Adrenal gland (tissue), 5 donors: ENCODE results near the gene KRTCAP2.
"Not testable (repeated sequence)": the region's sequence is repeated elsewhere in the genome, so short reads cannot be mapped to it uniquely, and the experiment has no call there.

Source experiments
- POLR2A ChIP-seq, 2 donors: fragments of 450-650 bp; IDR thresholded peaks; one replicate each; pipeline ENCODE4 v1.6.1; 2017; ENCODE audit warnings: antibody characterized with exemption in 2 of 2, mild to moderate bottlenecking in 2 of 2, moderate library complexity in 1 of 2
- TF ChIP-seq, protein P1 (sequence below), 6 experiments: fragments of 450-650 bp in 4 of 6; fragments of 200-600 bp in 2 of 6; sonication (generic) in 1 of 6; IDR thresholded peaks; 1 replicate in 5 of 6; 2 replicates in 1 of 6; pipeline versions ENCODE4 v1.5.1 to v1.8.0; 2016 to 2021; ENCODE audit warnings: antibody characterized with exemption in 6 of 6, mild to moderate bottlenecking in 2 of 6, moderate library complexity in 1 of 6
- donor health status: DM: no; HTN: no; CAD: no.

GRCh38 chr1:155214702-155215101, 41.6 kb upstream of the KRTCAP2 start:
- TF ChIP-seq, protein P1, sequence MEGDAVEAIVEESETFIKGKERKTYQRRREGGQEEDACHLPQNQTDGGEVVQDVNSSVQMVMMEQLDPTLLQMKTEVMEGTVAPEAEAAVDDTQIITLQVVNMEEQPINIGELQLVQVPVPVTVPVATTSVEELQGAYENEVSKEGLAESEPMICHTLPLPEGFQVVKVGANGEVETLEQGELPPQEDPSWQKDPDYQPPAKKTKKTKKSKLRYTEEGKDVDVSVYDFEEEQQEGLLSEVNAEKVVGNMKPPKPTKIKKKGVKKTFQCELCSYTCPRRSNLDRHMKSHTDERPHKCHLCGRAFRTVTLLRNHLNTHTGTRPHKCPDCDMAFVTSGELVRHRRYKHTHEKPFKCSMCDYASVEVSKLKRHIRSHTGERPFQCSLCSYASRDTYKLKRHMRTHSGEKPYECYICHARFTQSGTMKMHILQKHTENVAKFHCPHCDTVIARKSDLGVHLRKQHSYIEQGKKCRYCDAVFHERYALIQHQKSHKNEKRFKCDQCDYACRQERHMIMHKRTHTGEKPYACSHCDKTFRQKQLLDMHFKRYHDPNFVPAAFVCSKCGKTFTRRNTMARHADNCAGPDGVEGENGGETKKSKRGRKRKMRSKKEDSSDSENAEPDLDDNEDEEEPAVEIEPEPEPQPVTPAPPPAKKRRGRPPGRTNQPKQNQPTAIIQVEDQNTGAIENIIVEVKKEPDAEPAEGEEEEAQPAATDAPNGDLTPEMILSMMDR (IDR thresholded peaks at IDR 0.05): not testable (repeated sequence)
- not testable (repeated sequence) for TF ChIP-seq POLR2A (IDR thresholded peaks at IDR 0.05)
